ACC112 (cell line): ENCODE results near the gene FSD1.
A peak's percentile ranks its signal among the peaks of the same experiment; 100 is the strongest.
"Not testable (repeated sequence)": the region's sequence is repeated elsewhere in the genome, so short reads cannot be mapped to it uniquely, and the experiment has no call there.

Experiments
- H2AFZ ChIP-seq: fragments of 200-600 bp; sonication (generic); one replicate; pipeline ENCODE4 v1.6.0; 2017; ENCODE audit warnings: antibody characterized with exemption, low read length; ENCODE audit not compliant: unreplicated experiment
- H3K27ac ChIP-seq: fragments of 200-600 bp; sonication (generic); 2 replicates; pipeline ENCODE4 v1.5.1; 2014; ENCODE audit warnings: low read depth, mild to moderate bottlenecking, antibody characterized with exemption, low read length, moderate library complexity
- H3K27me3 ChIP-seq: fragments of 200-600 bp; sonication (generic); 2 replicates; pipeline ENCODE4 v1.6.1; 2014; ENCODE audit warnings: mild to moderate bottlenecking, antibody characterized with exemption, low read length, moderate library complexity, mixed read lengths; ENCODE audit not compliant: insufficient read depth
- H3K36me3 ChIP-seq: fragments of 200-600 bp; sonication (generic); 2 replicates; pipeline ENCODE4 v1.6.1; 2016; ENCODE audit warnings: mild to moderate bottlenecking, antibody characterized with exemption, low read length, moderate library complexity, mixed read lengths; ENCODE audit not compliant: insufficient read depth
- H3K4me1 ChIP-seq: fragments of 200-600 bp; sonication (generic); one replicate; pipeline ENCODE4 v1.6.1; 2016; ENCODE audit warnings: low read length, mixed read lengths; ENCODE audit not compliant: insufficient read depth, unreplicated experiment, control insufficient read depth
- H3K4me3 ChIP-seq: fragments of 200-600 bp; sonication (generic); 2 replicates; pipeline ENCODE4 v1.5.1; 2014; ENCODE audit warnings: mild to moderate bottlenecking, low read depth, low read length
- H3K79me2 ChIP-seq: fragments of 200-600 bp; sonication (generic); one replicate; pipeline ENCODE4 v1.6.0; 2016; ENCODE audit warnings: low read length; ENCODE audit not compliant: control insufficient read depth, unreplicated experiment, insufficient read depth

FSD1 gene

GRCh38 chr19:4268816-4269430, 35.5 kb upstream of the FSD1 start:
- Histone ChIP-seq H3K4me3 (no peak overlapping the region), H3K27me3 (no peaks in the 10 kb centered on the region), H3K4me1 (no peaks in the 10 kb centered on the region), H3K36me3 (no peaks in the 10 kb centered on the region), H3K27ac (no peak overlapping the region), H3K79me2 (no peaks in the 10 kb centered on the region), H2AFZ (no peak overlapping the region)

DNA sequence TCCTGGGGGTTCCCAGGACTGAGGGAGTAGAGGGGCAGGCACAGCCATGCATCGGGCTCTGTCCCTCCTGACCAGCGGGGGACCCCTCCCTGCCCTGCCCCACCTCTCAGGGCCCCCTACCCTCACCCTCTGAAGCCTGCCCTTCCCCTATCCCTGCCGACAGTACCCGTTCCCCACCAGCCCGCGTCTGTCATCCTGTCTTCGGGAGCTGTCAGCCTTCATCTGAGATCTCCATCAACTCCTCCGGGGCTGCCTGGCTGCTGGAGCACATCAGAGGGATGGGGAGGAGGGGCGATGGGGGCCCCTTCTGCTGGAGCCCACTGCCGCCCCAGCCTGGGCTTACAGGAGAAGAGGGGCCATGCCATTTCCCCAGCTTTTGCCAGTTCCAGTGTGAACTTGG, 31.5 kb upstream of the FSD1 start:
- Histone ChIP-seq H3K27ac (no peak overlapping the region), H3K4me1 (no peaks in the 10 kb centered on the region), H2AFZ (no peak overlapping the region), H3K36me3 (no peaks in the 10 kb centered on the region), H3K4me3 (no peak overlapping the region), H3K79me2 (no peaks in the 10 kb centered on the region), H3K27me3 (no peaks in the 10 kb centered on the region)

GRCh38 chr19:4274321-4274686, 30.1 kb upstream of the FSD1 start:
- H3K27me3 ChIP-seq, H2AFZ ChIP-seq, H3K27ac ChIP-seq, H3K4me3 ChIP-seq, H3K36me3 ChIP-seq, H3K79me2 ChIP-seq, H3K4me1 ChIP-seq: not testable (repeated sequence)

GRCh38 chr19:4277191-4277696, 27.2 kb upstream of the FSD1 start:
- H3K27ac ChIP-seq, result no peak overlapping the region

DNA sequence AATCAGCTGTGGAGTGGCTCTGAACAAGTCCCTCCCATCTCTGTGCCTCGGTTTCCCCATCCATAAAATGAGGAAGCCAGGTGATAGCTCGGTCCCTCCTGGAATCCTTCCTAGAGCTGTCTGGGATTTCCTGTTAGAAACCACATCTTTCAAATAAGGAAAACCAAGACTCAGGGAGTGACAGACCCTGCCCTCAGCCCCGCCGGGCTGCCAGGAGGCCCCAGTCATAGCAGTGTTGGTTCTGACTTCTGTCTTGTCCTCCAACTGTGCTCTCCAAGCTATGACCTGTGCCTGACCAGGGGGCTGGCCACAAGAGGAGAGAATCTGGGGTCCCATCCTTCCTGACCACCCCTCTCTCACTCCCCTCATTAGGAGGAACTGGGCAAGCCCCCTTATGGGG, 26.4 kb upstream of the FSD1 start:
- Histone ChIP-seq H3K36me3 (no peaks in the 10 kb centered on the region), H3K27me3 (peaks cover 31% of the 10 kb centered on the region), H3K79me2 (no peaks in the 10 kb centered on the region), H3K4me1 (no peaks in the 10 kb centered on the region), H3K4me3 (no peak overlapping the region), H2AFZ (no peak overlapping the region), H3K27ac (no peak overlapping the region)

More at GRCh38 chr19:4277191-4277696, 27.2 kb upstream of the FSD1 start:
- Histone ChIP-seq H2AFZ (no peak overlapping the region), H3K4me3 (no peak overlapping the region), H3K27me3 (peaks cover 28% of the 10 kb centered on the region), H3K36me3 (no peaks in the 10 kb centered on the region), H3K4me1 (no peaks in the 10 kb centered on the region), H3K79me2 (no peaks in the 10 kb centered on the region)

DNA sequence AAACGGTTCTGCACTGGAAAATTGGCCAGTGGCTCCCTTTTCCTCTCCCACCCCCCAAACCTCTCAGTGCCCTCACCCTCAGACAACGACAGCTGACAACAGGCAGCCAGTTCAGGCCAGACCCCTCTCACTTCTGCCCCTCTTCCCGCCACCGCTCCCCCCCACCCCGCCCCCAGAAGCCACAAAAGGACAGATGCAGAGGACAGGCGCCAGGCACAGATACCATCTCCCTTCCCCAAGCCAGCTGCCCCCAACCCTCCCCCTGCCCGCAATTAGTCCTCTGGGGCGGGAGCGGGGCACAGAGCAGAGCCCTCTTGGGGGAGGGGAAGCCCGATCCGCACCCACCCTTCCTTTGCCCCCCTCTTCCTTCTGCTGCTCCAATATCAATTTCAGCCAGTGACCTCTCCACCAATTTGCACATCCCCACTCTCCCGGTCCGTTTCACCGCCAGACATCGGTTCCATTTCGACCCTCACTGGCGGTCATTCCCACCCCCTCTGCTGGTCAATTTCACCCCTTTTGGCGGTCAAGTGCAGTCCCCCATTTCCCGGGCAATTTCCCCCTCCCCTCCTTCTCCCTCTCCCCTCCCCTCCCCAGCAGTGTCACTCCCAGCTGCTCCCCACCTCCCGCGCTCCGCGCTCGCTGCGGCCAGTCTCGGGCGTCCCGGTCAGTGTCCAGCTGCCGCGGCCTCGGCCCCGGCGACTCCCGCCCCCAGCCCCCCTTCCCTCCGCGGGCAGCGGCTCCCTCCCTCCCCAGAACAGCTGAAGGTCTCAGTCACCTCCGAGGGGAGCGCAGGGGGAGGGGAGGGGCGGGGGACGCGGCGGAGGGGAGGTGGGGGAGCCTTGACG, 25.8 kb upstream of the FSD1 start, which contains the start of gene SHD:
Gene SHD, plus strand, starts transcription at position 848 of the 848 bp plus-strand sequence. CDS start 798 bp downstream, outside the sequence.
- Histone ChIP-seq H3K79me2 (no peaks in the 10 kb centered on the region), H3K4me3 (peak within 1 kb of the TSS; percentile 37; the same call in 1 of the 2 replicates), H3K4me1 (no peaks in the 10 kb centered on the region), H3K27ac (no peak within 1 kb of the TSS), H2AFZ (no peak within 1 kb of the TSS), H3K36me3 (no peaks in the 10 kb centered on the region), H3K27me3 (peaks cover 34% of the 10 kb centered on the region)

DNA sequence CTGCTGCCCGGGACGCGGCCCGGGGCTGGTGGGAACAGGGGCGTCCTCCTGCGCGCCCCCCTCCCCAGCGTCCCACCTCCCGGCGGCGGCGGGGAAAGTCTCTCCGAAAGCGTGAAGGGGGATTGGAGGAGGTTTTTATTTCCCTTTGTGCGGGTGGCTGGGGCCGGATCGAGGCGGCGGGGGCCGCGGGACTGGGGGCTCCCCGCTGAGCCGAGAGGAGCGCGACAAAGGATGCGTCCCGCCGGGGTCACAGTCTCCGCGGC, 25.2 kb upstream of the FSD1 start:
- H3K36me3 ChIP-seq, result no peaks in the 10 kb centered on the region
- no peak overlapping the region for H2AFZ ChIP-seq
- H3K27me3 ChIP-seq, result peaks cover 34% of the 10 kb centered on the region
- H3K4me1 ChIP-seq, result no peaks in the 10 kb centered on the region
- H3K27ac ChIP-seq, result no peak overlapping the region
- H3K4me3 ChIP-seq, result peak overlapping the region; percentile 37; the same call in 1 of the 2 replicates
- no peaks in the 10 kb centered on the region for H3K79me2 ChIP-seq

DNA sequence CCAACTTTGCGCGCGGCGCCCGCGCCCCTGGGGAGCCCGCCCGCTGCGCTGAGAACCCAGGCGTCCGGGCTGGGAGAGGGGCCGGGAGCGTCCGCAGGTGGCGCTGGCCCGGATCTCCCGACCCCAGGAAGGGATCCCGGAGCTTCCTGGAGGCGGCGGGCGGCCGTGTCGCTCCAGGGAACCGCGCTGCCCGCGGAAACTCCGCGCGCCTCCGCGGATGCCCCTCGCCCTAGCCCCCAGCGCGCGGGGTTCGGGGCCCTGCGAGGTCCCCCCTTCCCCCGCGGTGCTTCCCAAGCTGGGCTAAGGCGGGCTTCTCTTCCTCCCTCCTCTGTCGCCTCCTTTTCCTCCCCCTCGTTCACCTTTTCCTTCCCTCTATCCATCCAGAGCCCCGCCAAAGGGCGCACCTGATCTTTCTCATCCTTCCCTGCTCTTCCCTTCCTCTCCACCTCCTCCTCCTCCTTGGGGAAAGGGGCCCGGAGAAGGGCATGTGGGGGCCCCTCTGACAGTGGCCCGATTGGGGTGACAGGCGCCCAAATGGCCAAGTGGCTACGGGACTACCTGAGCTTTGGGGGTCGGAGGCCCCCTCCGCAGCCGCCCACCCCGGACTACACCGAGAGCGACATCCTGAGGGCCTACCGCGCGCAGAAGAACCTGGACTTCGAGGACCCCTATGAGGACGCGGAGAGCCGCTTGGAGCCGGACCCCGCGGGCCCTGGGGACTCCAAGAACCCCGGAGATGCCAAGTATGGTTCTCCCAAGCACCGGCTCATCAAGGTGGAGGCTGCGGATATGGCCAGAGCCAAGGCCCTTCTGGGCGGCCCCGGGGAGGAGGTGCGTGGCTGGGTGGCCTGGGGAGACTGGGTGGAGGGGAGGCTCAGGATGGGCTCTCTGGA, 24.6 kb upstream of the FSD1 start:
- Histone ChIP-seq H3K27me3 (peaks cover 37% of the 10 kb centered on the region), H3K27ac (no peak overlapping the region), H3K4me1 (no peaks in the 10 kb centered on the region), H3K4me3 (peak overlapping the region; percentile 37; the same call in 1 of the 2 replicates), H2AFZ (no peak overlapping the region), H3K36me3 (no peaks in the 10 kb centered on the region), H3K79me2 (no peaks in the 10 kb centered on the region)

DNA sequence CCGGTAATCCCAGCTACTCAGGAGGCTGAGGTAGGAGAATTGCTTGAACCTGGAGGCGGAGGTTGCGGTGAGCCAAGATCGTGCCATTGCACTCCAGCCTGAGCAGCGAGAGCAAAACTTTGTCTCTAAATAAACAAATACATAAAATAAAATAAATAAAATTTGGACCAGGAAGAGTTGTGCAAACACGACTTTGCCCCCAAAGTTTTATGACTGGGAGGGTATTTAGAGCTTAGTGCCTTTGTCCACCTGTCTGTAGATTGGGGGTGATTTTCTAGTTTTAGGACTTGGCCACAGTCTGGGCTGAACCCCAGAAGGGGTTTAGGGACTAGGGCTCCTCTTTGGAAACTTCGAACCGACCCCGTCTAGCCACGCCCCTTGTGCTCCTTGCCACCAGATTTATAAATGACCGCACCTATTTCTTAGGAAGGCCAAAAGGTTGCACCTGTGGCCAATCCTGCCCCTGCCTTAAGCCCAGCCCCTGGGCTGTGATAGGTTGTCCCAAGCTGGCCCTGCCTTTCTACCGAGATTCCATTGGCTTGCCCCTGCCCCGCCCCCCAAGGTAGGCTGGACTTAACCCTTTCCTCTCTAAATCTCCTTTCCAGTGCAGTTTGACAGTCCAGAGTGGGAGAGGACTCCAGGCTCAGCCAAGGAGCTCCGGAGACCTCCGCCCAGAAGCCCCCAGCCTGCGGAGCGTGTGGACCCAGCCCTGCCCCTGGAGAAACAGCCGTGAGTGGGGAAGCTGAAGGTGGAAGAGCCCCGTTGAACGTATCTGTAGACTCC, 20.0 kb upstream of the FSD1 start:
- Histone ChIP-seq H3K27ac (no peak overlapping the region), H3K27me3 (peaks cover 32% of the 10 kb centered on the region), H2AFZ (no peak overlapping the region), H3K79me2 (no peaks in the 10 kb centered on the region), H3K4me3 (no peak overlapping the region), H3K4me1 (no peaks in the 10 kb centered on the region), H3K36me3 (no peaks in the 10 kb centered on the region)

DNA sequence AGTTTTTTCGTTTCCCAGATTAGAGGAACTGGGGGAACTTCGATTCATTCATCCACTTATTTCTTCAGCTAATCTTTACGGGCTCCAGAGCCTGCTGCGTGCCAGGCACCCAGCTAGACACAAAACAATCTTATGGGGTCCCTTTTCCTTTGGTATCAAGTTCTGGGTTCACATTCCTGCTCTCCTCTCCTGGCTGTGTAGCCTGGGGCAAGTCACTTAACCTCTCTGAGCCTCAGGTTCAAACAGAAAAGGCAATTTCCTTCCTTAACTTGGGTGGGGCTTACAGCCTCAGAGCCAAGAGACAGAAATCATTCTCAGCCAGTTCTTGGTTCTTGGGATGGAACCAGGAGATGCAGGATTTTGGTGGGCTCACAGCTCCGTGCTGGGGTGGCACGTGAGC, 19.4 kb upstream of the FSD1 start:
- Histone ChIP-seq H3K79me2 (no peaks in the 10 kb centered on the region), H3K4me1 (no peaks in the 10 kb centered on the region), H3K27me3 (peaks cover 25% of the 10 kb centered on the region), H3K27ac (no peak overlapping the region), H2AFZ (no peak overlapping the region), H3K36me3 (no peaks in the 10 kb centered on the region), H3K4me3 (no peak overlapping the region)
